ENCODE data around the gene SLFNL1.

DNA sequence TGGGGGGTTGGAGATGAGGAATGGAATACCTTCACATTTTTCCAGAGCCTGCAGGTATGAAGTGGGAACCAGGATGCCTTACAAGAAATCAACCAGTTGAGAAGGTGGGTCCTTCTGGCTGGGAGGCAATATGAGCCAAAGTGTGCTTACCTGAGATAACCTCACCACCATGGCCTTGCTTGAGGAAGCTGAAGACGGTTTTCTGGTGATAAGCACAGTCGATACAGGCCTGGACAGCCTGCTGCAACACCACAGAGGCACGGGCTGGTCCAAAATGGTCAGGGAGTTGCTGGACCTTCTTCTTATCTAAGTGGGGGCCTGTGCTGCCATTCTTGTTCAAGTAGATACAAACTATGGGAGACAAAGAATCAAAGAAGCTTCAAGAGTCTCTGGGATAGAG, 27.0 kb upstream of the SLFNL1 start:
- TF ChIP-seq, protein P1, sequence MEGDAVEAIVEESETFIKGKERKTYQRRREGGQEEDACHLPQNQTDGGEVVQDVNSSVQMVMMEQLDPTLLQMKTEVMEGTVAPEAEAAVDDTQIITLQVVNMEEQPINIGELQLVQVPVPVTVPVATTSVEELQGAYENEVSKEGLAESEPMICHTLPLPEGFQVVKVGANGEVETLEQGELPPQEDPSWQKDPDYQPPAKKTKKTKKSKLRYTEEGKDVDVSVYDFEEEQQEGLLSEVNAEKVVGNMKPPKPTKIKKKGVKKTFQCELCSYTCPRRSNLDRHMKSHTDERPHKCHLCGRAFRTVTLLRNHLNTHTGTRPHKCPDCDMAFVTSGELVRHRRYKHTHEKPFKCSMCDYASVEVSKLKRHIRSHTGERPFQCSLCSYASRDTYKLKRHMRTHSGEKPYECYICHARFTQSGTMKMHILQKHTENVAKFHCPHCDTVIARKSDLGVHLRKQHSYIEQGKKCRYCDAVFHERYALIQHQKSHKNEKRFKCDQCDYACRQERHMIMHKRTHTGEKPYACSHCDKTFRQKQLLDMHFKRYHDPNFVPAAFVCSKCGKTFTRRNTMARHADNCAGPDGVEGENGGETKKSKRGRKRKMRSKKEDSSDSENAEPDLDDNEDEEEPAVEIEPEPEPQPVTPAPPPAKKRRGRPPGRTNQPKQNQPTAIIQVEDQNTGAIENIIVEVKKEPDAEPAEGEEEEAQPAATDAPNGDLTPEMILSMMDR (IDR thresholded peaks at IDR 0.05) = no peak
- no peak for TF ChIP-seq POLR2A (IDR thresholded peaks at IDR 0.05)
